Testis (tissue), 2 donors: Measurements from ENCODE around the gene TAB2.

ENCODE experiments used
- POLR2A ChIP-seq: fragments of 450-650 bp; IDR thresholded peaks from one replicate; pipeline ENCODE4 v1.6.1; 2017; ENCODE audit warnings: antibody characterized with exemption, mild to moderate bottlenecking, moderate library complexity
- TF ChIP-seq, protein P1 (sequence below), 3 experiments: fragments of 450-650 bp in 2 of 3; fragments of 200-600 bp in 1 of 3; sonication (generic) in 1 of 3; IDR thresholded peaks; one replicate each; pipeline ENCODE4 v1.5.1; 2016 to 2019; ENCODE audit warnings: antibody characterized with exemption in 3 of 3, mild to moderate bottlenecking in 2 of 3, moderate library complexity in 1 of 3

DNA sequence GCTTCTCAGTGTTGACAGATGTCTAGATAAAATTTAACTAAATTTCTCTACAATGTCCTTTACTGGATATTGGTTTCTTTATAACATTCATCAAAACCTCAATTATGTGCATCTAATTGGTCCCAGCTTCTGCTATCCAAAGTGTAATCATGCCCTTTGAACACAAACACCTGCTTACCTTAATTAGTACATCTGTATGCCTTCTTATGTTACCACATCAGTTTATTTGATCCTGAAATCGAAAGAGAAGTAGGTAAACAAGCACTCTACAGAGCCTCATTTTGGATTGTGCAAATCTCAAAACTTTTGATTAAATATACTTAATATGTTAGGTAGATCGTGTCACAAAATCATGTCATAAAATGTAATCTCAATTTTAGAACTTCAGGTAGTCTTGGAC is 36.5 kb downstream of the TAB2 start:
- TF ChIP-seq, protein P1, sequence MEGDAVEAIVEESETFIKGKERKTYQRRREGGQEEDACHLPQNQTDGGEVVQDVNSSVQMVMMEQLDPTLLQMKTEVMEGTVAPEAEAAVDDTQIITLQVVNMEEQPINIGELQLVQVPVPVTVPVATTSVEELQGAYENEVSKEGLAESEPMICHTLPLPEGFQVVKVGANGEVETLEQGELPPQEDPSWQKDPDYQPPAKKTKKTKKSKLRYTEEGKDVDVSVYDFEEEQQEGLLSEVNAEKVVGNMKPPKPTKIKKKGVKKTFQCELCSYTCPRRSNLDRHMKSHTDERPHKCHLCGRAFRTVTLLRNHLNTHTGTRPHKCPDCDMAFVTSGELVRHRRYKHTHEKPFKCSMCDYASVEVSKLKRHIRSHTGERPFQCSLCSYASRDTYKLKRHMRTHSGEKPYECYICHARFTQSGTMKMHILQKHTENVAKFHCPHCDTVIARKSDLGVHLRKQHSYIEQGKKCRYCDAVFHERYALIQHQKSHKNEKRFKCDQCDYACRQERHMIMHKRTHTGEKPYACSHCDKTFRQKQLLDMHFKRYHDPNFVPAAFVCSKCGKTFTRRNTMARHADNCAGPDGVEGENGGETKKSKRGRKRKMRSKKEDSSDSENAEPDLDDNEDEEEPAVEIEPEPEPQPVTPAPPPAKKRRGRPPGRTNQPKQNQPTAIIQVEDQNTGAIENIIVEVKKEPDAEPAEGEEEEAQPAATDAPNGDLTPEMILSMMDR (IDR thresholded peaks at IDR 0.05) = no peak
- no peak for TF ChIP-seq POLR2A
